ENCODE results near the gene SHB.

GRCh38 chr9:37921546-37922300, 147.3 kb downstream of the SHB start:
- TF ChIP-seq CTCF (IDR thresholded peaks at IDR 0.05; ENCODE audit: poor library complexity) = peak; percentile 21
- TF ChIP-seq EZH2phosphoT487 (IDR thresholded peaks at IDR 0.05; ENCODE audit: low read depth, severe bottlenecking, unreplicated experiment) = no peak
